GM21723 (cell line): ENCODE results near the gene RNU6-9.
"Not testable (repeated sequence)": the region's sequence is repeated elsewhere in the genome, so short reads cannot be mapped to it uniquely, and the experiment has no call there.

Experiments used
- ATAC-seq: cut with Tn5 transposase; IDR thresholded peaks from one replicate; pipeline ENCODE4 v1.9.1; 2021; ENCODE audit warnings: mild to moderate bottlenecking, moderate library complexity; ENCODE audit not compliant: unreplicated experiment

The RNU6-9 gene

GRCh38 chr19:876780-877314 lies 16.4 kb upstream of the RNU6-9 start:
- no peak for ATAC-seq

- ATAC-seq: not testable (repeated sequence)
These were observed 15.2 kb upstream of the RNU6-9 start for GRCh38 chr19:877992-878660.

GRCh38 chr19:878751-879561 lies 14.3 kb upstream of the RNU6-9 start:
- not testable (repeated sequence) for ATAC-seq

- ATAC-seq: no peak
These were observed 13.4 kb upstream of the RNU6-9 start for GRCh38 chr19:879711-880438.

GRCh38 chr19:881385-882071 lies 11.8 kb upstream of the RNU6-9 start:
- no peak for ATAC-seq

- ATAC-seq: no peak
These were observed 10.3 kb upstream of the RNU6-9 start for GRCh38 chr19:882871-883497.

- ATAC-seq: no peak
These were observed 9.5 kb upstream of the RNU6-9 start for GRCh38 chr19:883661-884211.

- ATAC-seq: no peak
These were observed 8.7 kb upstream of the RNU6-9 start for GRCh38 chr19:884420-885211.

GRCh38 chr19:885536-886224 lies 7.6 kb upstream of the RNU6-9 start:
- no peak for ATAC-seq

- ATAC-seq: no peak
These were observed 6.2 kb upstream of the RNU6-9 start for GRCh38 chr19:887072-887471.

- ATAC-seq: no peak
These were observed 5.7 kb upstream of the RNU6-9 start for GRCh38 chr19:887599-887998.

GRCh38 chr19:888581-889385 lies 4.5 kb upstream of the RNU6-9 start:
- ATAC-seq: no peak

- no peak for ATAC-seq
These were observed 3.5 kb upstream of the RNU6-9 start for GRCh38 chr19:889662-890295.

- ATAC-seq: no peak
These were observed 2.5 kb upstream of the RNU6-9 start for GRCh38 chr19:890831-891230.

GRCh38 chr19:891421-892200 lies 1.7 kb upstream of the RNU6-9 start:
- ATAC-seq: not testable (repeated sequence)

GRCh38 chr19:892243-892893 lies 916 bp upstream of the RNU6-9 start:
- no peak for ATAC-seq
